BE2C (cell line): ENCODE data around the gene C1orf105.

Experiments
- DNase-seq: peaks from one replicate; pipeline ENCODE4 v3.0.0-alpha.2; 2020
- H3K27me3 ChIP-seq: fragments of 250-450 bp; sonication (Bioruptor Pico); 2 replicates; pipeline ENCODE4 v1.5.1; 2020; ENCODE audit warnings: mild to moderate bottlenecking
- H3K36me3 ChIP-seq: fragments of 250-450 bp; sonication (Bioruptor Pico); 2 replicates; pipeline ENCODE4 v1.5.1; 2020; ENCODE audit warnings: mild to moderate bottlenecking
- H3K4me1 ChIP-seq: fragments of 250-450 bp; sonication (Bioruptor Pico); 2 replicates; pipeline ENCODE4 v1.5.1; 2020
- H3K4me3 ChIP-seq: 2 replicates; pipeline ENCODE4 v1.5.1; 2011; ENCODE audit warnings: low read depth, low read length
- H3K9me3 ChIP-seq: fragments of 250-450 bp; sonication (Bioruptor Pico); 2 replicates; pipeline ENCODE4 v1.5.1; 2020
- CTCF ChIP-seq: IDR thresholded peaks from 2 replicates; pipeline ENCODE4 v1.5.1; 2012; ENCODE audit warnings: mild to moderate bottlenecking, low read depth, low read length

Gene C1orf105

DNA sequence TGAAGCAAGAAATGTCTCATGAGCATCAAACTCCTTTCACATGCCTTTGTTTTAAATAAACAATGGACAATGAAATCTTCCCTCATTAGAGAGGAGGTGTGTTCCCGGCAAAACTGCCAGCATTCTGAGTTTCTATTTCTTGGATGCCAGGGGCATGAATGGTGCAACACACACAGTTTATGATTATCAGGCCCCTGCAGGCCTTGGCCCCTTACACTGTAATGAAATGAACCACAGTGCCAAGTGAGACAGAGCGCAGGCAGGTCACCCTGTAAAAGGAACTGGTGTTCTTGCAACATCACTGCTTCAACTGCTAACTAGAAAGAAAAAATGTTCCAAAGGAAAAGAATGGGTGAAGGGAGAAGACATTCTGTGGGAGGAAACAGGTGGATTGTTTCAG lies 27.2 kb downstream of the C1orf105 start:
- no peak for DNase-seq
- Histone ChIP-seq H3K4me1 (peaks cover 18% of the 10 kb centered on the region), H3K27me3 (no peaks in the 10 kb centered on the region), H3K9me3 (no peaks in the 10 kb centered on the region), H3K4me3 (no peak overlapping the region), H3K36me3 (no peaks in the 10 kb centered on the region)
- TF ChIP-seq CTCF, result no peak

DNA sequence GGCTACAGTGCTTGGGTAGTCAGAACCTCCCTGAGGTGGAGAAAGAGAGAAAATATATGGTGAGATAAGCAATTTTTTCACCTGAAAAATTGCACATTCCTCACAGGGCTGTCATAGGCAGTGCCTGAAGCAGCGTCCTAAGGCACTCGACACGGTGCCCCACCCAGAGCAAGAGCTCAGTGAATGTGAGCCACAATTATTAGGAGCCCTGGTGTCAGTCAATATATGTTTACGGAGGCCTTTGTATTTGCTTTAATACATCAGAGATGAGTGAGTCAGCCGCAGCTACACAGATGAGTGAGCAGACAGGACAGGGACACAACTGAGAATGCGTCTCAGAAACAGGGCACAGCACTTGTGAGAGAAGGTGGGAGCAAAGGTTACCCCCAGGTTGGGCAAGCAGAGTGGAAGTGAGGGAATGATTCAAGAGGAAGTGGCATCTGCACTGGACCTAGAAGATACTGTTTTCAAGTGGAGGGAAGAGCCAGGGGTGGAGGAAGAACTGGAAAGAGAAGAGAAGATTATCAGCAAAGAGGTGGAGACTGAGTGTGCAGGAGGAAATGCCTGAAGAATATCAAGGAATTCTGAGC lies 28.6 kb downstream of the C1orf105 start:
- no peak for DNase-seq

GRCh38 chr1:172449585-172450523 lies 29.4 kb downstream of the C1orf105 start:
- H3K4me1 ChIP-seq, result peaks cover 21% of the 10 kb centered on the region
- H3K4me3 ChIP-seq, result peak overlapping the region; percentile 47
- H3K27me3 ChIP-seq, result no peaks in the 10 kb centered on the region
- TF ChIP-seq CTCF, result peak; percentile 96
- H3K36me3 ChIP-seq, result no peaks in the 10 kb centered on the region
- peak; percentile 72 for DNase-seq
- no peaks in the 10 kb centered on the region for H3K9me3 ChIP-seq

More for the DNA sequence above, 28.6 kb downstream of the C1orf105 start:
- TF ChIP-seq CTCF, result no peak
- Histone ChIP-seq H3K9me3 (no peaks in the 10 kb centered on the region), H3K4me1 (peaks cover 21% of the 10 kb centered on the region), H3K27me3 (no peaks in the 10 kb centered on the region), H3K4me3 (no peak overlapping the region), H3K36me3 (no peaks in the 10 kb centered on the region)

DNA sequence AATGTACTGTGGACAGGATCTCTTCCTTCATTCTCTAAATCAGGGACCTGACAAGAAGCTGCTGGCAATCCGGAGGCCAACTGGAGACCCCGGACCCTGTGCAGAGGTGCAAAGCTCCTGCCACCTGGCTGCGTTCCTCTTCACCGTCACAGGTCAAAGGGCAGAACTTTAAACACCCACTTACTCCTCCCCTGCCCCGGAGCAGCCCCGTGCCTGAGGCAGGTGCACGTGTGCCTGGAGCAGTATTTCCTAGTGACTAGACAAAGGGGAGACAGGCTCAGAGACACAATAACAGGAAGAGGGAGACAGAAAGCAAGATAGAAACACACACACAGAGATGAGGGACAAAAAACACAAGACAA lies 30.0 kb downstream of the C1orf105 start:
- Histone ChIP-seq H3K4me1 (peaks cover 21% of the 10 kb centered on the region), H3K36me3 (no peaks in the 10 kb centered on the region), H3K9me3 (no peaks in the 10 kb centered on the region), H3K4me3 (peak overlapping the region; percentile 47), H3K27me3 (no peaks in the 10 kb centered on the region)
- no peak for TF ChIP-seq CTCF
- no peak for DNase-seq

- H3K36me3 ChIP-seq, result no peaks in the 10 kb centered on the region
- peak overlapping the region; percentile 47; the same call in 1 of the 2 replicates for H3K4me3 ChIP-seq
- H3K9me3 ChIP-seq, result no peaks in the 10 kb centered on the region
- TF ChIP-seq CTCF, result no peak
- H3K27me3 ChIP-seq, result no peaks in the 10 kb centered on the region
- peaks cover 21% of the 10 kb centered on the region for H3K4me1 ChIP-seq
- no peak for DNase-seq
These were observed 30.5 kb downstream of the C1orf105 start for GRCh38 chr1:172451002-172451443.
